Endothelial cell (in vitro differentiated cells): ENCODE measurements around the gene NOL4L. TPM values are rescaled to one million over a fixed set of nuclear protein-coding genes. Genes with fewer than 3 reads are reported as not detected.

Experiments
- DNase-seq: peaks from one replicate; pipeline ENCODE4 v3.0.0; 2021; ENCODE audit warnings: low spot score
- H3K27ac Mint-ChIP-seq: one replicate; pipeline ENCODE4 v1.8.0; 2021; ENCODE audit warnings: mixed read lengths, inconsistent platforms; ENCODE audit not compliant: unreplicated experiment
- H3K27me3 Mint-ChIP-seq: one replicate; pipeline ENCODE4 v1.8.0; 2021; ENCODE audit warnings: mild to moderate bottlenecking, moderate library complexity, mixed read lengths, inconsistent platforms; ENCODE audit not compliant: unreplicated experiment
- H3K36me3 Mint-ChIP-seq: one replicate; pipeline ENCODE4 v1.8.0; 2021; ENCODE audit warnings: mild to moderate bottlenecking, low read depth, mixed read lengths, inconsistent platforms; ENCODE audit not compliant: unreplicated experiment
- H3K4me1 Mint-ChIP-seq: one replicate; pipeline ENCODE4 v1.8.0; 2021; ENCODE audit warnings: mild to moderate bottlenecking, mixed read lengths, inconsistent platforms; ENCODE audit not compliant: unreplicated experiment
- H3K4me3 Mint-ChIP-seq: one replicate; pipeline ENCODE4 v1.8.0; 2021; ENCODE audit warnings: mild to moderate bottlenecking, mixed read lengths, inconsistent platforms; ENCODE audit not compliant: unreplicated experiment
- H3K9me3 Mint-ChIP-seq: one replicate; pipeline ENCODE4 v1.8.0; 2021; ENCODE audit warnings: mixed read lengths, inconsistent platforms; ENCODE audit not compliant: unreplicated experiment
- CTCF ChIP-seq: fragments of 200-600 bp; sonication (generic); IDR thresholded peaks from one replicate; pipeline ENCODE4 v1.5.0; 2021; ENCODE audit warnings: antibody characterized with exemption; ENCODE audit not compliant: unreplicated experiment
- total RNA-seq: library from RNA; stranded (reverse); fragmentation: NEBNext Ultra II Directional; extraction: Animal tissue kit (Norgen Biotek cat#: 25700); gene quantifications from one replicate; pipeline ENCODE4 v1.2.1, GENCODE V29; 2021; ENCODE audit not compliant: unreplicated experiment

NOL4L gene
- total RNA-seq, 1 donor from 2014 or later = 150 TPM

GRCh38 chr20:32613192-32614053 is 28.3 kb upstream of the NOL4L start:
- Mint-ChIP-seq H3K27me3 (peaks cover 20% of the 10 kb centered on the region), H3K27ac (no peak overlapping the region), H3K9me3 (no peaks in the 10 kb centered on the region), H3K36me3 (no peaks in the 10 kb centered on the region), H3K4me1 (no peaks in the 10 kb centered on the region), H3K4me3 (no peak overlapping the region)
- no peak for DNase-seq
- no peak for TF ChIP-seq CTCF

GRCh38 chr20:32612351-32613191 is 27.4 kb upstream of the NOL4L start:
- no peaks in the 10 kb centered on the region for H3K36me3 Mint-ChIP-seq
- no peak for TF ChIP-seq CTCF
- no peak for DNase-seq
- H3K4me1 Mint-ChIP-seq = no peaks in the 10 kb centered on the region
- no peak overlapping the region for H3K27ac Mint-ChIP-seq
- H3K4me3 Mint-ChIP-seq = no peak overlapping the region
- H3K27me3 Mint-ChIP-seq = peaks cover 22% of the 10 kb centered on the region
- H3K9me3 Mint-ChIP-seq = no peaks in the 10 kb centered on the region

GRCh38 chr20:32611868-32612267 is 26.7 kb upstream of the NOL4L start:
- Mint-ChIP-seq H3K4me3 (no peak overlapping the region), H3K4me1 (no peaks in the 10 kb centered on the region), H3K27me3 (peaks cover 22% of the 10 kb centered on the region), H3K9me3 (no peaks in the 10 kb centered on the region), H3K36me3 (no peaks in the 10 kb centered on the region), H3K27ac (no peak overlapping the region)
- no peak for TF ChIP-seq CTCF
- no peak for DNase-seq

- DNase-seq = no peak
- Mint-ChIP-seq H3K27ac (no peak overlapping the region), H3K4me1 (no peaks in the 10 kb centered on the region), H3K27me3 (peaks cover 22% of the 10 kb centered on the region), H3K9me3 (no peaks in the 10 kb centered on the region), H3K36me3 (no peaks in the 10 kb centered on the region), H3K4me3 (no peak overlapping the region)
- TF ChIP-seq CTCF = no peak
Measured at GRCh38 chr20:32611286-32611685, 26.2 kb upstream of the NOL4L start.
